Lung (tissue), 12 donors: ENCODE measurements around the gene GAS6. TPM values are rescaled to one million over a fixed set of nuclear protein-coding genes. Genes with fewer than 3 reads are reported as not detected.

Source experiments
- ATAC-seq: fragments of 200-7000 bp; cut with Tn5 transposase; one replicate; pipeline ENCODE4 v1.9.1; 2020; ENCODE audit warnings: moderate number of reproducible peaks; ENCODE audit not compliant: insufficient read depth, low FRiP score
- DNase-seq, 3 donors: peaks; one replicate each; pipeline ENCODE4 v3.0.0-alpha.2; 2013 to 2017
- H3K27ac ChIP-seq, 2 donors: one replicate each; pipeline ENCODE4 v1.5.1; 2013; ENCODE audit warnings: mild to moderate bottlenecking in 2 of 2, moderate library complexity in 2 of 2, control low read depth in 1 of 2, inconsistent platforms in 1 of 2, low read depth in 1 of 2, low read length in 1 of 2
- H3K27me3 ChIP-seq, 3 donors: one replicate each; pipeline ENCODE4 v1.5.1; 2013; ENCODE audit warnings: low read length in 2 of 3; ENCODE audit not compliant: control insufficient read depth in 3 of 3, insufficient read depth in 3 of 3
- H3K36me3 ChIP-seq, 4 donors: one replicate each; pipeline ENCODE4 v1.5.1; 2013; ENCODE audit warnings: low read length in 4 of 4, mild to moderate bottlenecking in 1 of 4, moderate library complexity in 1 of 4; ENCODE audit not compliant: control insufficient read depth in 4 of 4, insufficient read depth in 4 of 4
- H3K4me1 ChIP-seq, 5 donors: one replicate each; pipeline ENCODE4 v1.5.1; 2013; ENCODE audit warnings: low read length in 5 of 5, mild to moderate bottlenecking in 2 of 5, moderate library complexity in 1 of 5; ENCODE audit not compliant: control insufficient read depth in 5 of 5, insufficient read depth in 5 of 5
- H3K4me3 ChIP-seq: one replicate; pipeline ENCODE4 v1.5.1; 2013; ENCODE audit warnings: mild to moderate bottlenecking, control low read depth, moderate library complexity
- H3K9ac ChIP-seq, 2 donors: one replicate each; pipeline ENCODE4 v1.5.1; 2013; ENCODE audit warnings: low read length in 2 of 2, control low read depth in 1 of 2; ENCODE audit not compliant: insufficient read depth in 1 of 2
- H3K9me3 ChIP-seq, 4 donors: one replicate each; pipeline ENCODE4 v1.5.1; 2013; ENCODE audit warnings: low read length in 3 of 4, mild to moderate bottlenecking in 1 of 4, moderate library complexity in 1 of 4; ENCODE audit not compliant: control insufficient read depth in 4 of 4, insufficient read depth in 3 of 4
- CTCF ChIP-seq: IDR thresholded peaks from 2 replicates; pipeline ENCODE4 v1.5.1; 2012; ENCODE audit warnings: mild to moderate bottlenecking; ENCODE audit errors: control extremely low read depth, extremely low read depth
- WGBS, 2 donors: extraction: QIAGEN DNeasy Blood & Tissue Kit; methylation state at CpG; one replicate each; pipeline ENCODE4 v1.1.7; 2013; 5-methylcytosine and 5-hydroxymethylcytosine counted together
- polyA plus RNA-seq, 2 donors: library from polyadenylated mRNA; stranded (reverse); fragments of 200-250 nt; gene quantifications; one replicate each; pipeline ENCODE4 v1.2.1, GENCODE V29; 2013
- total RNA-seq, 2 donors: library from RNA; depleted of rRNA in 1 of 2; stranded (reverse); fragments of >200 nt in 1 of 2; gene quantifications; one replicate each; pipeline ENCODE4 v1.2.1, GENCODE V29; 2014 to 2021
- donor health status: control.
- donor health status: control.
- donor health status: Bipolar disorder and iron deficiency.
- donor health status: healthy.
- donor health status: DM: yes; HTN: yes; CAD: no.

The GAS6 gene
- total and polyA plus RNA-seq, 4 donors = 61.8 to 107 (median 76.1) TPM

GRCh38 chr13:113879017-113879416 is 15.1 kb upstream of the GAS6 start:
- 76 to 88% methylated on average over 7 of the region's 7 CpGs for WGBS, 2 donors
- H3K36me3 ChIP-seq = no peaks in the 10 kb centered on the region
- no peaks in the 10 kb centered on the region for H3K9me3 ChIP-seq
- H3K27me3 ChIP-seq = no peaks in the 10 kb centered on the region
- DNase-seq = no peak
- H3K27ac ChIP-seq = no peak overlapping the region
- no peak overlapping the region for H3K4me3 ChIP-seq
- no peak for TF ChIP-seq CTCF
- H3K4me1 ChIP-seq = peaks cover 6 to 22% (median 15%) of the 10 kb centered on the region in 5 donors
- no peak for ATAC-seq
- no peak overlapping the region for H3K9ac ChIP-seq

GRCh38 chr13:113877149-113877990 is 13.5 kb upstream of the GAS6 start:
- H3K4me1 ChIP-seq = peaks cover 6 to 18% (median 15%) of the 10 kb centered on the region in 5 donors
- no peak overlapping the region for H3K4me3 ChIP-seq
- no peak overlapping the region for H3K9ac ChIP-seq
- H3K27me3 ChIP-seq = no peaks in the 10 kb centered on the region
- WGBS, 2 donors = 94% methylated on average over 21 of the region's 21 CpGs
- no peak overlapping the region for H3K27ac ChIP-seq
- H3K9me3 ChIP-seq = no peaks in the 10 kb centered on the region
- DNase-seq = no peak
- no peaks in the 10 kb centered on the region for H3K36me3 ChIP-seq
- no peak for ATAC-seq
- TF ChIP-seq CTCF = no peak

- TF ChIP-seq CTCF = no peak
- no peaks in the 10 kb centered on the region for H3K36me3 ChIP-seq
- no peak overlapping the region for H3K9ac ChIP-seq
- H3K27me3 ChIP-seq = no peaks in the 10 kb centered on the region
- no peak overlapping the region for H3K27ac ChIP-seq
- WGBS, 2 donors = 88 to 90% methylated on average over 18 of the region's 18 CpGs
- peaks cover 2 to 10% (median 7%) of the 10 kb centered on the region in 5 donors for H3K4me1 ChIP-seq
- H3K9me3 ChIP-seq = no peaks in the 10 kb centered on the region
- ATAC-seq (no peak), DNase-seq (no peak)
- no peak overlapping the region for H3K4me3 ChIP-seq
Measured at GRCh38 chr13:113876346-113877148, 12.7 kb upstream of the GAS6 start.
